GM18499 (cell line): Measurements from ENCODE around the gene NRTN.

Experiments
- ATAC-seq: cut with Tn5 transposase; IDR thresholded peaks from one replicate; pipeline ENCODE4 v1.9.1; 2021; ENCODE audit warnings: moderate number of reproducible peaks; ENCODE audit not compliant: insufficient read depth, unreplicated experiment

The NRTN gene

GRCh38 chr19:5811117-5811516 lies 6.2 kb downstream of the NRTN start:
- no peak for ATAC-seq

- ATAC-seq: no peak
These were observed 9.4 kb downstream of the NRTN start for GRCh38 chr19:5814123-5814851.

DNA sequence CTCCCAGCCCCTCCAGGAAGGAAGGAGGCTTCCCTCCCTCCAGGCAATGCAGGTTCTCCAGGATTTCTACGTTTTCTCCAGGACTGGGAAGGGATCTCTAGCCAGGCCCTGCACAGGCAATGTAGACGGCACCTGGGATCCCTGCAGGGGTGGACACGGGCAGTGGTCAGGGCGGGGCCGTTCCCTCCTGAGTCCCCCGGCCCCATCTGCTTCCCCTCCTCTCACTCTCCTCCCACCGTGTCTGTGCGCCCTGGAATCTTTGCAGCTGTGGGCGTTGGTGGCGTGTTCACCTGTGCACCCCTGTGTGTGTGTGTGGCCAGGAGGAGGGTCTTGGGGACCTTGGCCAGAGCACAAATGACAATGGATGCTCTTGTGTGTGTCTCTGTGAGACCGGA lies 10.0 kb downstream of the NRTN start:
- ATAC-seq: no peak

DNA sequence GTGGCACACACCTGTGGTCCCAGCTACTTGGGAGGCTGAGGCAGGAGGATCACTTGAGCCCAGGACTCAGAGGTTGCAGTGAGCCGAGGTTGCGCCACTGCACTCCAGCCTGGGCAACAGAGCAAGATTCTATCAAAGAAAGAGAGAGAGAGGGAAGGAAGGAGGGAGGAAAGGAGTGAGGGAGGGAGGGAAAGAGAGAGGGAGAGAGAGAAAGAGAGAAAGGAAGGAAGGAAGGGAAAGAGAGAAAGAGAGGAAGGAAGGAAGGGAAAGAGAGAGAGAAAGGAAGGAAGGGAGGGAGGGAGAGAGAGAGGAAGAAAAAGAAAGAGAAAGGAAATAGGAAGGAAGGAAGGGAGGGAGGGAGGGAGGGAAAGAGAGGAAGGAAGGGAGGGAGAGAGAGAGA lies 12.4 kb downstream of the NRTN start:
- ATAC-seq: no peak

DNA sequence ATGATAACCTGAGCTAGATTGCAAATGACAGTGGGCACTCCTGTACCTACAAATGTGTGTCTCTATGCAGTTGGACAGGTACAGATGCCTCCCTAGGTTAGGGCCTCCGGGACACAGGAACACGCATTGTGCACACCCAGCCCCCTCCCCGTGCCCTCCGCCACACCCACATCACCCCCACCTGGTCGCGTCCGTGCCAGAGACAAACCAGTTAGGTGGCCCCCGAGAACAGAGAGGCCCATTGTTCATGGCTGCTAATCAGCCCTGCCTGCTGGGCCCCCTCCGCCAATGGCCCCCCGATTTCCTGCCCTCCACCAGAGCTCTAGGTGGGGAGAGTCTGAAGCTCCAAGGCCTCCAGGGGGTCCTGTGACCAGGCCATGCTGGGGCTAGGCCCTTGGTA lies 13.7 kb downstream of the NRTN start:
- ATAC-seq: no peak

GRCh38 chr19:5820785-5821184 lies 15.9 kb downstream of the NRTN start:
- ATAC-seq: no peak

GRCh38 chr19:5821521-5822180 lies 16.8 kb downstream of the NRTN start:
- ATAC-seq: no peak

DNA sequence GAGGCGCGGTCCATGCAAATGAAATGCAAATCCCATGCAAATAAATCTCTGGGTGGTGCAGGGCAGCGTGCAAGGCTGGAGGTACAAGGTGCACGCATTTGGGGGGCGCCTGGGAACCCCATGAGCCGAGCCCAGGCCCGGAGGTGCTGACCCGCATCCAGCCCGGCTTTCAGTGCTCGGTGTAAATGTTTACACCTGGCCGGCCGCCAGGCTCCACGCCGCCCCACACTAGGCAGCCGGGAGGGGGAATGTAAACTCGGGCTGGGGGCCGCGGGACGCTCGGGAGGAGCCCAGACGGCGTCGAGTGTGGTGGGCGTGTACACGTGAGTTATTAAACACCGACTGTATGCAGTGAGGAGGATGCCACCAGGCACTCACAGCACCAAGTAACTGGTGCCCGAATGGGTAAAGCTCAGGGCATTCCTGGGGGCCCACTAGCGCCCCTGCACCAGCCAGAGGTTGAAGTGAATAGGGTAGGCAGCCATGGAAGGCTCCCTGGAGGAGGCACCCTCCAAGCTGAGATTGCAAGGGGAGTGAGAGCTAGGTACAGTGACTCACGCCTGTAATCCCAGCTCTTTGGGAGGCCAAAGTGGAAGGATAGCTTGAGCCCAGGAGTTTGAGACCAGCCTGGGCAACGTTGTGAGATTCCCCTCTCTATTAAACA lies 17.4 kb downstream of the NRTN start:
- no peak for ATAC-seq

DNA sequence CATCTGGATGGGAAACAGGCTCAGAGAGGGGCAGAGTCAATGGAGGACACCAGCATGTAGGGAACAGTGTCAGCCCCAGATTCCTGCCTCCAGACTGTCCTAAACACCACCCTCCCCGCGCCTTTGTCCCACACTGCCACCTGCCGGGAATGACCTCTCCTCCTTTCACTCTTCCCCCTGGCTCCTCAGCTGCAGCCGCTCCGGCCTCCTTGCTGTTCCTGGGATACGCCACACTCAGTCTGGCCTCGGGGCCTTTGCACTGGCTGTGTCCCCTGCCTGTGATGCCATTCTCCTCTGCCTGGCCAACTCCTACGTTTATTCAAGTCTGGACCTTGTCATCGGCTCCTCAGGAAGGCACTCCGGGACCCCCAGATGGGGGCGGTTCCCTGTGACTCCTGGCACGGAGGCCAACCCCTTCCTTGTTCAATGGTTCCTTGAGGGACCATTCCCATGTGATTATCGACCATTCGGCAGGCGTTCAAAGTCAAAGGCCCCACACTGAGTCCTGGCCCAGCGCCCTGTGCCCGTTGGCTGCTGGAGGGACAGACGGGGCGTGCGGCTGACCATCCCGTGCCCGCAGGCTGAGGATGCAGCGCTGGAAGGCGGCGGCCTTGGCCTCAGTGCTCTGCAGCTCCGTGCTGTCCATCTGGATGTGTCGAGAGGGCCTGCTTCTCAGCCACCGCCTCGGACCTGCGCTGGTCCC lies 18.9 kb downstream of the NRTN start:
- ATAC-seq: no peak

- no peak for ATAC-seq
These were observed 19.9 kb downstream of the NRTN start for GRCh38 chr19:5824751-5825150.

DNA sequence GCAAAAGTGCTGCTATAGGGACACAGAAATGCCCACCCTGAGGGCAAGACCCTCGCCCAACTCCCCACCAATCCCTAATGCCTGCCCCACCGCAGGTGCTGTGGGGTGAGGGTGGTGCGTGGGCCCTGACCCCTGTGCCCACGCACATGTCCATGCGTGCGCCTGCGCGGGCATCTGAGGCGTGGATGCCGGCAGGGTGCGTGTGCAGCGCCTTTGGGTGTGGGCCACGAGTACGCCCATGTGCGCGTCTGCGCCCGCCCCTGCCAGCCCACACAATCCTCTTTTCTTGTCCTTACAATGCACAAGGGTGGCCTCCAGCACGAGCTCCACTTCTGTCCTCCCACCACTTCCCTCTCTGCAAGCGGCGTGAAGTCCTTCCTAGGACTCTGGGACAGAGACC lies 20.3 kb downstream of the NRTN start:
- ATAC-seq: no peak

DNA sequence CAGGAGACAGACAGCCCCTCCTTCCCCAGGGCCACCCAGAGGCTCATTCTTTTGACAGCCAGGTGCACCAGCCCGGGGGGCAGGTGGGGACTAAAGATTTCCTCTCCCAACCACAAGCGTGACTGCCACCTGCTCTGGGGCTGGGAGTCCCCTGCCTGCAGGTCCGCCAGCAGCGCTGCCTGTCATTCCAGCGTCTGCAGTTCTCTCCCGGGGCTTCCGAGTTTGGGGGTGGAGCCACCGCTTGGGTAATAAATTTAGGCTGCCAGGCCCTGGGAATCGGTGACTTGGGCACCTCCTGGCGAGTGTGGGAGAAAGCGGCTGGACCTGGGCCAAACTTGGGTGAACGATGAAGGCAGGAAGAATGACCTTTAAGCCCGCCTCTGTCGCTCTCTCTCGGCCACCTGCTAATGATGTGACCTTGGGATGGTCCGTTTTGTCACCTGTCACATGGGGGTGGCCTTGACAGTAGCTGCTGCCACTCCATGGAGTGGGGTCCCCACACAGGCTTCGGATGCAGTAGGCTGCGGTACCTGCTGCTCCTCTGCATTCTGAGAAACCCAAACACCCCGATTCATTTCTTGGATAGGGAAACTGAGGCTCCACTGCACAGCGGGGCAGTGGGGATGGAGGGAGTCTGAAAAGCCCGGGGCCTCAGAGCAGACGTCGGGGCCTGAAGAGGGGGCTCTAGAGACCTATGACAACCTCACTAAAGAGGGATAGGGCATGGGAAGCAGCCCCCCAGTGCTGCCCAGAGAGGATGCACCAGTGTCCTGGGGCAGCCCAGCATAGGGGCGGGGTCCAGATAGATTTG lies 21.9 kb downstream of the NRTN start:
- ATAC-seq: no peak

DNA sequence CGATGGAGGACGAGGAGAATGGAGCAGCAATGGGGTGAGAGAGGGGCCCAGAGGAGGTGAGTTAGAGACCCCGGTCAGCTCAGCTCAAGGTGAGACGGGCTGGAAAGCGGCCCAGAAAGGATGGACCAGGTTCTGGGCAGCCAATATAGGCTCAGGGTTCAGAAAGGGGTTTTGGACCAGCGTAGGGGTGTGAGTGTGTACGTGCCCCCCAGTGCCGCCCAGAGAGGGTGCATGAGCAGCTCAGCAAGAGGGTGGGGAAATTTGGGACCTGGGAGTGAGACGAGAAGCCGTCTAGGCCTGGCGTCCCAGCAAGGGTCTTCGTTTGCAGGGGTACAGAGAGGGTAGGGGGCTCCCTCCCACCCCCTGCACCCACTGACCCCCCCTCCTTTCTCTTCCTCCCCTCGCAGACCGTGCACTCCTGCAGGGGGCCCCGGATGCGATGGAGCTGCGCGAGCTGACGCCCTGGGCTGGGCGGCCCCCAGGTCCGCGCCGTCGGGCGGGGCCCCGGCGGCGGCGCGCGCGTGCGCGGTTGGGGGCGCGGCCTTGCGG lies 22.5 kb downstream of the NRTN start:
- no peak for ATAC-seq

DNA sequence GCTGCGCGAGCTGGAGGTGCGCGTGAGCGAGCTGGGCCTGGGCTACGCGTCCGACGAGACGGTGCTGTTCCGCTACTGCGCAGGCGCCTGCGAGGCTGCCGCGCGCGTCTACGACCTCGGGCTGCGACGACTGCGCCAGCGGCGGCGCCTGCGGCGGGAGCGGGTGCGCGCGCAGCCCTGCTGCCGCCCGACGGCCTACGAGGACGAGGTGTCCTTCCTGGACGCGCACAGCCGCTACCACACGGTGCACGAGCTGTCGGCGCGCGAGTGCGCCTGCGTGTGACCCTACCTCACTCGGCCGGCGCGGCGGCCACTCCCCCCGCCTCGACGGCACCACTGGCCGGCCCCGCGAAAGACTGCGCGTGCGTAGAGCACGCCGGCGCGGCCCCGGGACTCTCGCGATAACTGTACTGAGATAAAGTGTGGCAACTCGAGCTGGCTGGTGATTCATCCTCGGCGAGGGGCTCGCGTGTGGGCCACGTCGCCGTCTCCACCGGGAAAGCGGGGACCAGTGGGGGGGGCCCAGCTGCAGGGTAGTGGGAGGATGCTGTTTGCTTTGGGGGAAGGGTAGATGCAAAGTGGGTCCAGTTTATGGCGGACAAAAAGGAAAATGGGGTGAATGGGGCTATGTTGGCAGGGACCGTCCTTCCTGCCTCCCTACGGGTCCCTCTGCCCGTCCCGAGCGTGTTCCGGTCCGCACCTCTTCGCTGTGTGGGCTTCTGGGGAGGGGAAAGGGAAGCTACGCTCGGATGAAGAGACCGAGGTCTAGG lies 23.2 kb downstream of the NRTN start:
- ATAC-seq: peak; percentile 42

GRCh38 chr19:5828661-5829566 lies 24.0 kb downstream of the NRTN start:
- ATAC-seq: no peak

GRCh38 chr19:5829567-5830310 lies 24.9 kb downstream of the NRTN start:
- ATAC-seq: no peak

- no peak for ATAC-seq
These were observed 26.3 kb downstream of the NRTN start for GRCh38 chr19:5831159-5831558.

GRCh38 chr19:5832061-5832460 lies 27.2 kb downstream of the NRTN start:
- no peak for ATAC-seq
